WI38 (cell line): Measurements from ENCODE around the gene MEAK7.
A peak's percentile ranks its signal among the peaks of the same experiment; 100 is the strongest.

ENCODE experiments used
- H3K4me3 ChIP-seq: 2 replicates; pipeline ENCODE4 v1.5.1; 2011; ENCODE audit warnings: low read depth, mild to moderate bottlenecking, control low read depth, low read length
- CTCF ChIP-seq: IDR thresholded peaks from 2 replicates; pipeline ENCODE4 v1.5.1; 2012; ENCODE audit warnings: low read depth, mild to moderate bottlenecking, control low read depth, low read length

Gene MEAK7

GRCh38 chr16:84485255-84486010, 19.0 kb downstream of the MEAK7 start:
- H3K4me3 ChIP-seq = no peak overlapping the region
- TF ChIP-seq CTCF = no peak

- TF ChIP-seq CTCF = peak; percentile 66
- H3K4me3 ChIP-seq = no peak overlapping the region
Observed at GRCh38 chr16:84484579-84485254, 19.7 kb downstream of the MEAK7 start.

GRCh38 chr16:84483882-84484565, 20.4 kb downstream of the MEAK7 start:
- TF ChIP-seq CTCF = no peak
- no peak overlapping the region for H3K4me3 ChIP-seq

- no peak for TF ChIP-seq CTCF
- no peak overlapping the region for H3K4me3 ChIP-seq
Observed at GRCh38 chr16:84482951-84483881, 21.2 kb downstream of the MEAK7 start.

- TF ChIP-seq CTCF = no peak
- no peak overlapping the region for H3K4me3 ChIP-seq
Observed at GRCh38 chr16:84482001-84482891, 22.2 kb downstream of the MEAK7 start.

GRCh38 chr16:84481051-84481735, 23.3 kb downstream of the MEAK7 start:
- no peak overlapping the region for H3K4me3 ChIP-seq
- no peak for TF ChIP-seq CTCF
